ENCODE data around the gene CXADR.
"Not testable (repeated sequence)": the region's sequence is repeated elsewhere in the genome, so short reads cannot be mapped to it uniquely, and the experiment has no call there.

CXADR gene

DNA sequence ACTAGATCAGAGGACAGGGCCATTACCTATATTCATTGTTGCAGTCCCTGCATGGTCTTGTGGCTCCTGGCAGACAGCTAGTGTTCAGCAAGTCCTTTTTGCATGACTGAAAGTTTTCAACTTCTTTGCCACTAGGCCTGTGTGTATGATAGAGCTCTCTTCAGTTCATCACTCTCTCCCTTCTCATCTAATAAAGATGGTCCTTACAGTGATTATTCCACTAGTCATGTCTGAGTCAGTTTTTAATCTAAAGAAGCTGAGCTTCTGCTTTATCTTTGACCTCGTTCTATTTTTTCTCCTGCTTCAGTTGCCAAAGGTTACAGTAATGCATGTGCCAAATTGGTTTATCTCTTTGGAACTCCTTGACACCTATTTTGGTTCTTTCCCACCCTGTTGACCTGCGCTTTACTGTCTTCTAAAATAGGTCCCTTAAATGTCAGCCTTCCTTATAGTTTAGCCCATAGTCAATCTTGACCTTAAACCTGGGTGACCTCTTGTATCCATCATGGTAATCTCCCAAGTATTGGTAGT is 6.4 kb downstream of the CXADR start:
- DNase-seq (ENCODE audit: low read depth), result no peak
- H3K4me3 ChIP-seq (ENCODE audit: control insufficient read depth, low read depth, low read length), result no peak overlapping the region
- TF ChIP-seq, protein P1, sequence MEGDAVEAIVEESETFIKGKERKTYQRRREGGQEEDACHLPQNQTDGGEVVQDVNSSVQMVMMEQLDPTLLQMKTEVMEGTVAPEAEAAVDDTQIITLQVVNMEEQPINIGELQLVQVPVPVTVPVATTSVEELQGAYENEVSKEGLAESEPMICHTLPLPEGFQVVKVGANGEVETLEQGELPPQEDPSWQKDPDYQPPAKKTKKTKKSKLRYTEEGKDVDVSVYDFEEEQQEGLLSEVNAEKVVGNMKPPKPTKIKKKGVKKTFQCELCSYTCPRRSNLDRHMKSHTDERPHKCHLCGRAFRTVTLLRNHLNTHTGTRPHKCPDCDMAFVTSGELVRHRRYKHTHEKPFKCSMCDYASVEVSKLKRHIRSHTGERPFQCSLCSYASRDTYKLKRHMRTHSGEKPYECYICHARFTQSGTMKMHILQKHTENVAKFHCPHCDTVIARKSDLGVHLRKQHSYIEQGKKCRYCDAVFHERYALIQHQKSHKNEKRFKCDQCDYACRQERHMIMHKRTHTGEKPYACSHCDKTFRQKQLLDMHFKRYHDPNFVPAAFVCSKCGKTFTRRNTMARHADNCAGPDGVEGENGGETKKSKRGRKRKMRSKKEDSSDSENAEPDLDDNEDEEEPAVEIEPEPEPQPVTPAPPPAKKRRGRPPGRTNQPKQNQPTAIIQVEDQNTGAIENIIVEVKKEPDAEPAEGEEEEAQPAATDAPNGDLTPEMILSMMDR (IDR thresholded peaks at IDR 0.05; ENCODE audit: control insufficient read depth, insufficient read depth, low read depth, low read length, missing control alignments), result no peak

DNA sequence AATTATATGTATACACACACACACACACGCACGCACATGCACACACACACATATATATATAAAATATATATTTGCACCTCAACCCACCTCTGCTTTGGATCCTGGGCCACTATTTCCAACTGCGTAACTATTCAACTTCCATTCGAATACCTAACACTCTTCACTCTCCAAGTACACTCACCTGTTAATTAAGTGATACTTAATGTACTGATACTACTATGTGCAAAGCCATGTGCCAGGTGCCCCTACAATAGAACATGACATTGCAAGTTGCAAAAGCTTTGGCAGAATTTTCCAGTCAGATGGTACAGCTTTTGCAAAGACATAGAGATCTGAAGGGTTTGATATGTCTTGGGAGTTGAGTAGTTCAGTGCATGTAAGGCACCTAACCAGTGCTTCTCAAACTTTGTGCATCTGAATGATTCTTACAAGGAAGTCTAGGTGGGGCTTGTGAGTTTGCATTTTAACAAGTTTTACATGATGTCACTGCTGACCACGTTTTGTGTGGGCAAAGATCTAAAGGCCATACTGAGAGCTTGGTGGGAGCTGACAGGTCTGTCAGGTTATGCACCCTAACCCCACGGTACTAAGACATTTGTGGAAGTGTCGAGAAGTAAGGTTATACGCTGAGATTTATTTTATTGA is 7.2 kb downstream of the CXADR start:
- DNase-seq (ENCODE audit: low read depth), result no peak
- H3K4me3 ChIP-seq (ENCODE audit: control insufficient read depth, low read depth, low read length), result no peak overlapping the region
- TF ChIP-seq, protein P1 (IDR thresholded peaks at IDR 0.05; ENCODE audit: control insufficient read depth, insufficient read depth, low read depth, low read length, missing control alignments), result no peak

DNA sequence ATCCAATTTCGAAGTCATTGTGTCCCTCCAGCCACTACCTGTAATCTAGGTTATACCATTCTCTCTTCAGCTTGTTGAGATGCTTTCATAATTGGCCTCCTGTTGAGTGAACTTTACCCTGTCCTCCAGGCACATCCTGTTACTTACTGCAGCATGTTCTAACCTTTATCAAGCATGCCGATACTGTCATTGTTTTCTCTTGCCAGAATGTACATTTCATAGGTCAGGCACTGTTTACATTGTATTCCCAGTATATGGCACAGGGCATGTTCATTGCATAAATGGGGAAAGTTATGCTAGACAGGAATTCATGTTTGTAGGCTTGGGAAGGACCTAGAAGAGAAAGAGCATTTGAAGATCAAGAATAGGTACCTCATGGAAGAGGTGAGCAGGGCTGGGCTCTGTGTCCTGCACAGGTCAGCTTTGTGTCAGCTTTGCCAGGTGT is 10.2 kb downstream of the CXADR start:
- H3K4me3 ChIP-seq (ENCODE audit: control insufficient read depth, low read depth, low read length), result no peak overlapping the region
- DNase-seq (ENCODE audit: low read depth), result no peak
- TF ChIP-seq, protein P1 (IDR thresholded peaks at IDR 0.05; ENCODE audit: control insufficient read depth, insufficient read depth, low read depth, low read length, missing control alignments), result no peak

- H3K4me3 ChIP-seq (ENCODE audit: control insufficient read depth, low read depth, low read length); DNase-seq (ENCODE audit: low read depth): not testable (repeated sequence)
Observed at GRCh38 chr21:17523979-17524494, 11.2 kb downstream of the CXADR start.

DNA sequence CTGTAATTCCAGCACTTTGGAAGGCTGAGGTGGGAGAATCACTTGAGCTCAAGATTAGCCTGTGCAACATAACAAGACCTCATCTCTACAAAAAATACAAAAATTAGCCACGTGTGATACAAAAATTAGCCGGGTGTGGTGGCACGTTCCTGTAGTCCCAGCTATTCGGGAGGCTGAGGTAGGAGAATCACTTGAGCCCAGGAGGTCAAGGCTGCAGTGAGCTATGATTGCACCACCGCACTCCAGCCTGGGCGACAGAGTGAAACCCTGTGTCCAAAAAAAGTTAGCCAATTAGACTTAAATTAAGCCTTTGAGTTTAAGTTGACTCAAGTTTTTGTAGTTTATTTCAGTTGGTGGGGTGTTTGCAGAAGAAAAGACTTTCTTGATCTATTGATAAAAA is 11.8 kb downstream of the CXADR start:
- no peak overlapping the region for H3K4me3 ChIP-seq (ENCODE audit: control insufficient read depth, low read depth, low read length)
- DNase-seq (ENCODE audit: low read depth), result no peak
- TF ChIP-seq, protein P1 (IDR thresholded peaks at IDR 0.05; ENCODE audit: control insufficient read depth, insufficient read depth, low read depth, low read length, missing control alignments), result no peak

- DNase-seq (ENCODE audit: low read depth), result no peak
- no peak overlapping the region for H3K4me3 ChIP-seq (ENCODE audit: control insufficient read depth, low read depth, low read length)
- TF ChIP-seq, protein P1 (IDR thresholded peaks at IDR 0.05; ENCODE audit: control insufficient read depth, insufficient read depth, low read depth, low read length, missing control alignments), result no peak
Observed at GRCh38 chr21:17526776-17527175, 13.9 kb downstream of the CXADR start.

GRCh38 chr21:17527240-17527639 is 14.4 kb downstream of the CXADR start:
- no peak for DNase-seq (ENCODE audit: low read depth)
- TF ChIP-seq, protein P1 (IDR thresholded peaks at IDR 0.05; ENCODE audit: control insufficient read depth, insufficient read depth, low read depth, low read length, missing control alignments), result no peak
- H3K4me3 ChIP-seq (ENCODE audit: control insufficient read depth, low read depth, low read length), result no peak overlapping the region

Data from AG09309 (cell line).